GM21576 (cell line): ENCODE data around the gene FOSL2.

Experiments
- ATAC-seq: cut with Tn5 transposase; IDR thresholded peaks from one replicate; pipeline ENCODE4 v1.9.1; 2021; ENCODE audit warnings: mild to moderate bottlenecking, moderate library complexity; ENCODE audit not compliant: unreplicated experiment

FOSL2 gene

DNA sequence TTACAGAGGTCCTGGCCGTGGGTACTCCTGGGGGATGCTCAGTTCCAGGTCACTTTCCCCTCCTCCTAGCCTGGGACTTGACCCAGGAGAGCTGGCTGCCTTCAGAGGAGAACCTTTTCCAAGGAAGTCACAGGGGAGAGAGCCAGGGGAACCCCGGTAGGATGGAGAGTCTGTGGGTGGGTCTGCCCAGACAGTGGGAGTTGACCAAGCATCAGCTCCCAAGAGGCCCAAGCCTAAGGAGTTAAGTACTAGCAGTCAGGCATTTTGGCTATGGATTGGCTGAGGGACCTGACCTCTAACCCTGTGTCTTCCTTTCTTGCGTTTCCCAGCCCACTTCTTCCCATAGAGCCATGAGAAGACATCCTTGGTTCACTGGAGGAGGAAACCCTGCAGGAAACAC lies 54.4 kb downstream of the FOSL2 start:
- ATAC-seq, result no peak

- no peak for ATAC-seq
Measured at GRCh38 chr2:28447943-28448792, 55.5 kb downstream of the FOSL2 start.

GRCh38 chr2:28448793-28449100 lies 56.1 kb downstream of the FOSL2 start:
- no peak for ATAC-seq

DNA sequence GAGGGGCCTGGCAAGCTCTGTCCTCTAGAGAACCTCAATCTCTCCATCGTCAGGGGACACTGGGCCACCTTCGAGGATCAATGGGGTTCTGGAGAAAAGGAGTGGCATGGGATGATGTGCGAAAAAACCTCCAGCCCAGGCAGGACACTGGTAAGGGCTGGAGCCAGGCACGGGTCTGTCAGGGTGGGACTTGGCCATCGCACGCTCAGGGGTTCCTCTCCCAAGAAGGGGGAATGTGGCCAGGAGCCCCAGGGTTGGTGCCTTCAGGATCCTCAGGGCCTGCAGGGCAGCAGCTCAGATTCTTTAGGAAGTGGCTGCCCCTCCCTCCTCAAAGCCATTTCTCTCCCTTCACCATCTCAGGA lies 56.4 kb downstream of the FOSL2 start:
- ATAC-seq, result no peak

GRCh38 chr2:28449488-28450395 lies 57.1 kb downstream of the FOSL2 start:
- no peak for ATAC-seq

DNA sequence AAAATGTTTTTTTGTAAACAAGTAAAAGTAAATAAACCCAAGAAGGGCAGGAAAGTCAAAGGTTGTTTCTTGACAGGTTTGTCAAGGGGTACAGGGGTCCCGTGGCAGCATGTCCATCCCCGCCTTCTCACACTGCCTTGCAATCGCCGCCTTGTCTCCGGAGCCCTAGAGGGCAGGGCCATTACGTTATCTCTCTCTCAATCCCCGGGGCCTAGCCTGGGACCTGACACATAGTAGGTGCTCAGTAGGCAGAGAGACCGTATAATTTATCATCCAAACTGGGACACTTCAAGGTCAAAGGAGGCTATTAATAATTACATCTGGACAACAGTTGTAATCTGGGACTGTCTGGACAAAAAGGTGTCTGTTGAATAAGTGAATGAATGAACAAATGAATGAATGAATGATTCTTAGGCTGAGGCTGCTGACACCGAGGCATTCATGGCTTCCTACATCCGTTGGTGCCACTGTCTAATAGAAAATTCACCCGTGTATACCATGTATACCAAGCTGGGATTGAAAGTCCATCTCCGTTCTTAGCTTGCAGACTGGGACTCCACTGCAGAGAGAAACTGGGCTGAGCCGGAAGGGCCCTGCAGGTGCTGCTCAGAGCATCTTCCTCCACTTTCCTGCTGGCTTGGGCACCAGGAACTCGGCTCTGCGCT lies 58.4 kb downstream of the FOSL2 start:
- no peak for ATAC-seq

DNA sequence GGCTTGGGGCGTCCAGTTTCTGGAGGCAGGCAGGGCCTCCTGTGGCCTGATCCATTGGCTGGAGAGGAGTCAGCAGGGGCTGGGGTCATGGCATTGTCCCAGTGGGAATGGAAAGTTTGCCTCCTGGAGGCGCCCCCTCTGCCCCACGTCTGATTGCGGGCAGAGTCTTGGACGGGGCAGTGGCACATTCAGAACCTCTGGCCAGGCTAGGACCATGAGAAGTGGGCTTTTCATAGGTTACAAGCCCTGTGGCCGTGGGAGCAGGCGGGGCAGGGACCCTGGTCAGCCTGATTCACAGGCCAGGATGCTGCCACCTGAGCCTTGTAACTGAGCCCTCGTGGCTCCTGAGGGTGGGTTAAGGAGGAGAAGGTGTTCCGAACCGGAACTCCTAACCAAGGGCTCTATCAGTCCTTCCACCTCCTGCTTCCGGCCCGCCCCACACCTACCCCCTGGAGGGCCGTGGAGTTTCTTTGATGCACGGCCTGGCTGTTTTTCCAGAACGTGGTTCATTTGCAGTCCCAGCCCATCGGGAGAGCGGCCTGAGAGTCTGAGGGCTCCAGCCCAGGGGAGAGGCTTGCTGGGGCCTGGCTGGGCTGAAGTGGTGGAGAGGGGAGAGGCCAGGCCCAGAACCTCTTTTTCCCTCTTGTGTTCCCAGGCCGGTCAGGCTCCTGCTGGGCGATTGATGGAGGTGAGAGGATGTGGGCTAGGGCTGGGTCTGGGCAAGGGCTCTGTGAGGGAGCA lies 59.3 kb downstream of the FOSL2 start:
- ATAC-seq, result no peak

GRCh38 chr2:28452534-28453081 lies 60.0 kb downstream of the FOSL2 start:
- no peak for ATAC-seq

- ATAC-seq, result no peak
Measured at GRCh38 chr2:28453396-28453795, 60.7 kb downstream of the FOSL2 start.

DNA sequence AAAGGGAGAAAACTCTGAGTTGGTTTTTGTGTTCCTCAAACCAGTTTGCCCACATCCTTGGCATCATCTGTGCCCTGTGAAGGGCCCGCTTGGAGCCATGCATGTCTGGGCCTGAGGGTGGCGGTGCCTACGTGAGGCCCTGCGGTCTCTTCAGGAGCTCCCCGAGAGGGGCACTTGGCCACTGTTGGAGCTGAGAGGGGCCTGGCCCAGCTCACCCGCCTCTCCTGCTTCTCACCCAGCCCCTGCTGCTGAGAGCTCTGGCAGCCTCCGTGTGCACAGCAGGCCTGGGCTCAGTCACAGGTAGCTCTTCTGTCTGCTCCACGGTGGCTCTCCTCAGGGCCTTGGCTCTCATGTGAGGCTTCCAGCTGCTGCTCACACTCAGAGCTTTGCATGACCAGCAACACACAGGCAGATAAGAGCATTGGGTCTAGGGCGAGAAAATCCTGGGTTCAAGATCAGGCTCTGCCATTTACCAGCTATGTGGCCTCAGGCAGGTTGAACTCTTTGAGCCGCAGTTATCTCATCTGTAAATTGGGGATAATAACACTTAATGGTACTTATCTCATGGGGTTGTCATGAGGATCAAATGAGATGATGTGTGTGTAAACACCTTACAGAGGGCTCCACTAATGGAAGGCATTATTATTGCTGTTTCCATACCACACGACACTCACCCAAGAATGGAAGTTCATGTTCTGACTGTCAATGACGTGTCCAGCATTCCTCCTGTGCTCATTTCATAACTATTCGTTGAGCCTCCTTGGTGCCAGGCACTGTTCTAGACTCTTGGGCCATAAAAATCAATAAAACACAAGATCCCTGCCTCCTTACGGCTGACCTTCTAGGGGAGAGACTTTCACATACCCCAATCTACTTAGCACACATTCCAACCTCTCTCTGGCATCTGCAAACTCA lies 61.6 kb downstream of the FOSL2 start:
- ATAC-seq, result no peak

DNA sequence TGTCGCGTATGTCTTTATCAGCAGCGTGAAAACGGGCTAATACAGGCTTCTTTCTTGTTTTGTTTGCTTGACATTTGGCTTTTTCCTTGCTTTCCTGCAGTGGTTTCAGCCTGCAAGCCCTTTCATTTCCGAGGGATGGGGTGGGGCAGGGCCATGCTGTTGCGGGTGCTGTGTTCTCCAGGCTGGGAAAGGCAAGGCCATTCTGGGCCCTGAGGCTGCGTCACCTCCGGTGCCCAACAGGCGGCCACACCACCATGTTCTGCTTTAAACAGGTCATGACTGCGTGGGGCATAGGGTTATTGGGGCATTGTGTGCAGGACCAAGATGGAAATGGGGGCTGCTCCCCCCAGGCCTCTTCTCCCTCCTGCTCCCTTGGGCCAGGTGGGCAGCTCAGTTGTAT lies 64.6 kb downstream of the FOSL2 start:
- no peak for ATAC-seq

- ATAC-seq, result no peak
Measured at GRCh38 chr2:28461056-28461455, 68.4 kb downstream of the FOSL2 start.

DNA sequence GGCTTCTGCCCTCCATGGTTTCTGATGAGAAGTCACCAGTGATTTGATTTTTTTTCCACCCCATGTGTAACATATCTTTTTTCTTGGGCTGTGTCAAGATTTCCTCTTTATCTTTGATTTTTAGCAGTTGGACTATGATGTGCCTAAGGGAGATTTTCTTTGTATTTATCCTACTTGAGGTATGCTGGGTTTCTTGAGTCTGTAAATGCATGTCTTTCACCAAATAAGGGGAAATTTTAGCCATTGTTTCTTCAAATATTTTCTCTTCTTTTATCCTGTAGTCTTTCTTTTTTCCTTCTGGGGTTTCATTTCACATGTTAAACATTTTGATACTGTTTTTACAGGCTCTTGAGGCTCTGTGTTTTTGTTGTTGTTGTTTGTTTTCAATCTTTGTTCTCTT lies 69.5 kb downstream of the FOSL2 start:
- no peak for ATAC-seq

DNA sequence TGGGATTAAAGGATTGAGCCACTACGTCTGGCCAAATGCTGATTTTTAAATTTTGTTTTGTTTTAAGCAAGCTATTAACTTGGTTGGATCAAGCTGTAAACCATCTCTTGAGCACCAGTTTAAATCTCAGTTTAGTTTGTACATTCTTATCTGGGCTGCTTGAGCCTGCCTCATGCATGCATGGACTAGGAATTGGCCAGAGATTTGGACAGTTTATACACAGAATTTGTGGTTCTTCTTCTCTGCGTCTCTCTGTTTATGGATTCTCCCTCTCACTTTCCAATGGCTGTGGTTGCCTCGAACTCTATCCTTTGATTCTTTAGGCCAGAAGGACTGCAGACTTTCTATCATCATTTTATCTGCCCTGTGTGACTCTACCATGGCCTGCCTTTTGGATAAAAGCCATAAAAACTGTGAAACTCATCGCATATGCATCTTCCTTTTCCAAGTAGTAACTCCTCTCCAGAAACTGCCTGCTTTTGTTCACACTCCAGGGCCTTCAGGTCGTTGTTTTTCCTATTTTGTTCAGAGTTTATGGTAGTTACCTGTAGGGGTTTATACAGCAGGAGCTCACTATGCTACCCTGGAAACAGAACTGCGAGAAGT lies 70.7 kb downstream of the FOSL2 start:
- no peak for ATAC-seq

DNA sequence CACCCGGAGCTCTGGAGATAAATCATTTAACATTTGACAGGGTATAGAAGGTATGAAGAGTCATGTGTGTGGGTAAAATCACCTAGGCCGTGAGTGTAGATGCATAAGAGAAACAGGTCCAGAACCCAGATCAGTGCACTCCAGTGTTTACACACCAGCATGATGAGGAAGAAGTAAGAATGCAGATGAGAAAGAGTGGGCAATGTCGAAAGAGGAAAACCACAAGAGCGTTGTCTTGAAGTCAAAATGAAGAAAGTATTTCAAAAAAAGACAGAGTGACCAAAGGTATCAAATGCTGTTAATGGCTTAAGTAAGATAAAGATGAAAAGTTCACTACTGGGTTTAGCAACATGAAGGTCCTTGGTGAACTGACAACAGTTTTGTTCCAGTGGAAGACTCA lies 71.2 kb downstream of the FOSL2 start:
- ATAC-seq, result no peak

GRCh38 chr2:28465148-28465885 lies 72.7 kb downstream of the FOSL2 start:
- ATAC-seq, result no peak
